ENCODE measurements around the gene CLDN11. TPM values are rescaled to one million over a fixed set of nuclear protein-coding genes. Genes with fewer than 3 reads are reported as not detected.

CLDN11 gene
- total RNA-seq, 2 donors from 2014 or later, result 15.3 to 26.1 TPM

- H3K9ac ChIP-seq (ENCODE audit: extremely low read depth, low read length, poor library complexity, severe bottlenecking), result no peak overlapping the region
- Mint-ChIP-seq H3K27me3 (ENCODE audit: insufficient read depth) (peaks cover 2% of the 10 kb centered on the region), H3K4me1 (peaks cover 14% of the 10 kb centered on the region), H3K27ac (peak overlapping the region; percentile 76), H3K36me3 (ENCODE audit: low read depth) (no peaks in the 10 kb centered on the region), H3K9me3 (no peaks in the 10 kb centered on the region), H3K4me3 (no peak overlapping the region)
- WGBS, 2 experiments (ENCODE audit: insufficient coverage in 1 of 2, insufficient read length in 1 of 2), result 78 to 80% methylated on average over 9 to 10 of the region's 10 CpGs
- peaks cover 4% of the 10 kb centered on the region for H3K4me1 ChIP-seq (ENCODE audit: control insufficient read depth, insufficient read depth, low read length)
- DNase-seq, result peak; percentile 73
- H3K36me3 ChIP-seq (ENCODE audit: control insufficient read depth, insufficient read depth, low read length), result no peaks in the 10 kb centered on the region
- no peaks in the 10 kb centered on the region for H3K9me3 ChIP-seq (ENCODE audit: control insufficient read depth, low read length)
- no peaks in the 10 kb centered on the region for H3K27me3 ChIP-seq (ENCODE audit: control insufficient read depth, insufficient read depth, low read length, poor library complexity, severe bottlenecking)
- H3K27ac ChIP-seq (ENCODE audit: low read depth, low read length), result no peak overlapping the region
- no peak overlapping the region for H3K4me3 ChIP-seq (ENCODE audit: low read length)
- TF ChIP-seq, protein P1, sequence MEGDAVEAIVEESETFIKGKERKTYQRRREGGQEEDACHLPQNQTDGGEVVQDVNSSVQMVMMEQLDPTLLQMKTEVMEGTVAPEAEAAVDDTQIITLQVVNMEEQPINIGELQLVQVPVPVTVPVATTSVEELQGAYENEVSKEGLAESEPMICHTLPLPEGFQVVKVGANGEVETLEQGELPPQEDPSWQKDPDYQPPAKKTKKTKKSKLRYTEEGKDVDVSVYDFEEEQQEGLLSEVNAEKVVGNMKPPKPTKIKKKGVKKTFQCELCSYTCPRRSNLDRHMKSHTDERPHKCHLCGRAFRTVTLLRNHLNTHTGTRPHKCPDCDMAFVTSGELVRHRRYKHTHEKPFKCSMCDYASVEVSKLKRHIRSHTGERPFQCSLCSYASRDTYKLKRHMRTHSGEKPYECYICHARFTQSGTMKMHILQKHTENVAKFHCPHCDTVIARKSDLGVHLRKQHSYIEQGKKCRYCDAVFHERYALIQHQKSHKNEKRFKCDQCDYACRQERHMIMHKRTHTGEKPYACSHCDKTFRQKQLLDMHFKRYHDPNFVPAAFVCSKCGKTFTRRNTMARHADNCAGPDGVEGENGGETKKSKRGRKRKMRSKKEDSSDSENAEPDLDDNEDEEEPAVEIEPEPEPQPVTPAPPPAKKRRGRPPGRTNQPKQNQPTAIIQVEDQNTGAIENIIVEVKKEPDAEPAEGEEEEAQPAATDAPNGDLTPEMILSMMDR (conservative IDR thresholded peaks at IDR 0.05), result peak; percentile 54
Measured at GRCh38 chr3:170437696-170438407, 19.2 kb downstream of the CLDN11 start.

DNA sequence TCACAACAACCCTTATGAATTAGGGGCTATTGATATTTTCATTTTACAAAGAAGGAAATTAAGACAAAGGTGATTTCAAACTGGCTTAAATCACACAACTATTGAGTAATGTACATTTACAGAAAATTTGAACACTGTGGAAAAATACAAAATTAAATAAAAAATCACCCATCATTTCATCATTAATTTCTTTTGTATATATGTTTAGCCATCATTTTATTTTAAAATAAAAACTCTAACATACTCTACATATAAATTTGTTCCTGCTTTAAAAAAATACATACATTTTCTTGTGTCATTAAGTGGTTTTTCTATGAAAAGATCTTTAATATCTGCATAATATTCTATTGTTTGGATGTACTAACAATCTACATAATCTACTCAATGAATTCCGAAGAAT is 20.2 kb downstream of the CLDN11 start:
- H3K4me1 Mint-ChIP-seq, result peaks cover 14% of the 10 kb centered on the region

DNA sequence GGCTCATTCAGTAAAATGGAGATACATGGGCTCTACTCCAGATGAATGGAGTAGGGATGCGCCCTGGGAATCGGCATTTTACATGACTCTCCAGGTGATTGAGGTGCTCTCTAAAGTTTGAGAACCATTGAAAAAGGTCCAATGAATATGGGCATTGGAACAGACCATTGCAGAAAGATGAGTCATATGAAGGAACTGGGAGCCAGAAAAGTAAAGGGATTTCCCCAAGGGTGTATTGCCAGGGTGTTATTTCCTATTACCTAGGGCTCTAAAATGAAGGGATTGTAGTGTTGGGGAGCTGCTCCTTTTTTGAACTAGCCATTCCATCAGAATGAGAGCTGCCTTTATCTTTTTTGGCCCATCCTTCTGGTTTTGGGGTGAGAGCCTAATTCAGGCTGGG is 21.7 kb downstream of the CLDN11 start:
- Histone ChIP-seq H3K36me3 (ENCODE audit: control insufficient read depth, insufficient read depth, low read length) (no peaks in the 10 kb centered on the region), H3K4me3 (ENCODE audit: low read length) (no peak overlapping the region), H3K9me3 (ENCODE audit: control insufficient read depth, low read length) (no peaks in the 10 kb centered on the region), H3K9ac (ENCODE audit: extremely low read depth, low read length, poor library complexity, severe bottlenecking) (no peak overlapping the region), H3K4me1 (ENCODE audit: control insufficient read depth, insufficient read depth, low read length) (peaks cover 4% of the 10 kb centered on the region), H3K27ac (ENCODE audit: low read depth, low read length) (no peak overlapping the region), H3K27me3 (ENCODE audit: control insufficient read depth, insufficient read depth, low read length, poor library complexity, severe bottlenecking) (no peaks in the 10 kb centered on the region)
- 97 to 100% methylated on average over 2 of the region's 2 CpGs for WGBS, 2 experiments (ENCODE audit: insufficient coverage in 1 of 2, insufficient read length in 1 of 2)
- TF ChIP-seq, protein P1 (conservative IDR thresholded peaks at IDR 0.05), result no peak
- no peak for DNase-seq
- H3K4me3 Mint-ChIP-seq, result no peak overlapping the region
- H3K27me3 Mint-ChIP-seq (ENCODE audit: insufficient read depth), result peaks cover 2% of the 10 kb centered on the region
- no peak overlapping the region for H3K27ac Mint-ChIP-seq
- no peaks in the 10 kb centered on the region for H3K9me3 Mint-ChIP-seq
- peaks cover 14% of the 10 kb centered on the region for H3K4me1 Mint-ChIP-seq
- no peaks in the 10 kb centered on the region for H3K36me3 Mint-ChIP-seq (ENCODE audit: low read depth)

More for the DNA sequence above, 20.2 kb downstream of the CLDN11 start:
- no peak for DNase-seq
- Mint-ChIP-seq H3K27me3 (ENCODE audit: insufficient read depth) (peaks cover 2% of the 10 kb centered on the region), H3K27ac (no peak overlapping the region), H3K36me3 (ENCODE audit: low read depth) (no peaks in the 10 kb centered on the region), H3K9me3 (no peaks in the 10 kb centered on the region), H3K4me3 (no peak overlapping the region)
- no peaks in the 10 kb centered on the region for H3K27me3 ChIP-seq (ENCODE audit: control insufficient read depth, insufficient read depth, low read length, poor library complexity, severe bottlenecking)
- no peaks in the 10 kb centered on the region for H3K36me3 ChIP-seq (ENCODE audit: control insufficient read depth, insufficient read depth, low read length)
- peaks cover 4% of the 10 kb centered on the region for H3K4me1 ChIP-seq (ENCODE audit: control insufficient read depth, insufficient read depth, low read length)
- WGBS, 2 experiments (ENCODE audit: insufficient coverage in 1 of 2, insufficient read length in 1 of 2), result 100% methylated on average over 1 of the region's 1 CpG; no CpG with 5 or more reads in 1 of the 2 experiments
- H3K9ac ChIP-seq (ENCODE audit: extremely low read depth, low read length, poor library complexity, severe bottlenecking), result no peak overlapping the region
- no peaks in the 10 kb centered on the region for H3K9me3 ChIP-seq (ENCODE audit: control insufficient read depth, low read length)
- no peak overlapping the region for H3K27ac ChIP-seq (ENCODE audit: low read depth, low read length)
- H3K4me3 ChIP-seq (ENCODE audit: low read length), result no peak overlapping the region
- TF ChIP-seq, protein P1 (conservative IDR thresholded peaks at IDR 0.05), result no peak

Data from endodermal cell (in vitro differentiated cells).